Fibroblast of pulmonary artery (primary cell): ENCODE data around the gene ALDH2.
"Not testable (repeated sequence)": the region's sequence is repeated elsewhere in the genome, so short reads cannot be mapped to it uniquely, and the experiment has no call there.

Experiments used
- DNase-seq: peaks from one replicate; pipeline ENCODE4 v3.0.0-alpha.2; 2010; ENCODE audit warnings: low read depth
- H3K4me3 ChIP-seq: replicated peaks from 2 replicates; pipeline ENCODE4 v1.5.1; 2011; ENCODE audit warnings: low read depth, mild to moderate bottlenecking, control low read depth, low read length, moderate library complexity
- CTCF ChIP-seq: IDR thresholded peaks from 2 replicates; pipeline ENCODE4 v1.5.1; 2011; ENCODE audit warnings: mild to moderate bottlenecking, control low read depth, low read length, inconsistent platforms; ENCODE audit errors: missing control alignments

The ALDH2 gene

DNA sequence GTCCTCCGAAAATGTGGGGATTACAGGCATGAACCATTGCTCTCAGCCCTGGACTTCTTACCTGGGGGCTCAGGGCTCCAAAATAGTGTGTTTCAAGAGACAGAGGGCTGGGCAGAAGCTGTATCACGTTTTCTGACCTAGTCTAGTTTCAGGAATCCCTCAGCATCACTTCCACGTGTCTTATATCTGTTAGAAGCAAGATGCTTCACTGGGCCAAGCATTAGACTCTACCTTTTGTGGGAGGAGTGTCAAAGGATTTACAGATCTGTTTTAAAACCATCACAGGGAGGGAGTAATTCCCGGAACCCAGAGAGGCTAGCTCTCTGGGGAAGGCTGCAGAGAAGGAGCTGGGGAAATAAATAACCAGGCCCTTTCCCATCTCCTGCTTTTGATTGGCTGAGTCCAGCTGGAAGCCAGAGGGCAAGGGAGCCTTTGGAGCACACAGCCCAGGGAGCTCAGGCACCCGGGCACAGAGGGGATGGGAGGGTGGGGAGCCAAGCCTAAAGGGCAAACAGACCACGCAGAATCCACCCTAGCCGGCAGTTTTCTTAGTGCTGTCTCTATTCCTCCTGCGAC, 33.3 kb upstream of the ALDH2 start:
- no peak overlapping the region for H3K4me3 ChIP-seq
- DNase-seq: no peak
- no peak for TF ChIP-seq CTCF

GRCh38 chr12:111739524-111739923, 27.2 kb upstream of the ALDH2 start:
- H3K4me3 ChIP-seq, DNase-seq: not testable (repeated sequence)

GRCh38 chr12:111741235-111741812, 25.4 kb upstream of the ALDH2 start:
- DNase-seq: peak; percentile 56
- no peak for TF ChIP-seq CTCF
- H3K4me3 ChIP-seq: no peak overlapping the region

DNA sequence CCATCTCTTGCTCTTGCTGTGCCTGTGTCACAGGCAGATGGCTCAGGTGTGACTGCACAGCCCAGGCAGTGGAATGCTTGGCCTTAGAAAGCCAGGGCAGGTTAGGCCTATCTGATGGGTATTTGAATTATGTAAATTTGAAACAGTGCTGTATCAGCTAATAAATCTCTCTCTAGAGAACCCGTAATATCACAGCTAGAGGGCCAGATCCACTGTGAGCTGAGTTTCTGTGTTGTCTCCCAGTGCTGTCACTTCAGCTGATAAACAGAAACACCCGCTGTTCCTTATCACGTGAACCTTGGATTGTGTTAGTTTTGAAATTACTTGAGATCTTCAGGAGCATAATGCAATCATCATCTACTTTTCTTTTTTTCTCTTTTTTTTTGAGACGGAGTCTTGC, 21.5 kb upstream of the ALDH2 start:
- no peak overlapping the region for H3K4me3 ChIP-seq
- DNase-seq: no peak
- TF ChIP-seq CTCF: no peak

- DNase-seq: no peak
- no peak for TF ChIP-seq CTCF
- no peak overlapping the region for H3K4me3 ChIP-seq
Measured at GRCh38 chr12:111747333-111747732, 19.4 kb upstream of the ALDH2 start.

DNA sequence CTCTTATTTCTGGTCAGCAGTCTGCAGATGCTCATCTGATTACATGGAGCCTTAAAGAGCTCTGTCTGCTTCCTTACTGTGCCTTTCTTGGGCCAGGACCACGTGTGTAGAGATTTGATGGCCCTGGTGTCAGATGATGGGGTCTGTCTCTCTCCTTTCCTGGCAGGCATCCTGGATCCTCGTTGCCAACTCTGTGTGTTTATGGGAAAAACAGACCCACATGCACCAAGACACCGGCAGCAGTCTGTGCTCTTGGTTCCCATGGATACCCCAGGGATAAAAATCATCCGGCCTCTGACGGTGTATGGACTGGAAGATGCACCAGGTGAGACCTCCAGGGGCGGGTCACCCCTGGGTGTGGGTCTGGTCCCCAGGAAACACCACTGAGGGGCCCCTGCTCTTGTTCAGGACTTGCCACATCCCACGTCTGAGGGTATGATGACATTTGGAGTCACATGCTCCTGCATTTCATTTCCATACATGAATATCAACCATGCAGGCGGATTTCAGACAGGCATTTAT, 18.5 kb upstream of the ALDH2 start:
- no peak for TF ChIP-seq CTCF
- no peak for DNase-seq
- H3K4me3 ChIP-seq: no peak overlapping the region

DNA sequence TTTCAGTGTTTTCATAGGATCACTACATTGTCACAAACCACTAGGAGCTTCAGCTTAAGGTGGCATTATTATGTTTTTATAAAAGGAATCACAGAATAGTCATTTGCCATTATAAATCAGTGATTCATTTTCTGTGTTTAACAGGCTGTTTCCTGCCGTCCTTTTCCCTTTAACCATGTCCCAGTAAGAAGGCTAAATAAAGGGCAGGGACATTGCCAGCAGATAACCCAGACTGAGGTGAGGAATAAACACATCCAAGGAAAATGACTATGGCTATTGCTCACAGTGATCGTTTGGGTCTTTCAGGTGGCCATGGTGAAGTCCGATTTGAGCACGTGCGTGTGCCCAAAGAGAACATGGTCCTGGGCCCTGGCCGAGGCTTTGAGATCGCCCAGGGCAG, 17.9 kb upstream of the ALDH2 start:
- DNase-seq: no peak
- TF ChIP-seq CTCF: no peak
- no peak overlapping the region for H3K4me3 ChIP-seq
